ENCODE data around the gene TMIGD1. TPM values are rescaled to one million over a fixed set of nuclear protein-coding genes. Genes with fewer than 3 reads are reported as not detected.

The TMIGD1 gene
- total RNA-seq, 2 donors from 2014 or later: not detected

GRCh38 chr17:30300818-30301217 lies 33.0 kb downstream of the TMIGD1 start:
- no peak overlapping the region for H3K4me3 ChIP-seq
- peaks cover 0 to 6% of the 10 kb centered on the region in 2 donors for H3K4me1 ChIP-seq (ENCODE audit: control insufficient read depth in 1 of 2, low read depth in 2 of 2)
- H3K9me3 ChIP-seq: no peaks in the 10 kb centered on the region
- no peaks in the 10 kb centered on the region for H3K36me3 ChIP-seq
- ATAC-seq (ENCODE audit: insufficient number of reproducible peaks, low FRiP score, low read depth) (no peak), DNase-seq (ENCODE audit: low spot score) (no peak)
- no peak overlapping the region for H3K27ac ChIP-seq
- no peak for TF ChIP-seq CTCF (IDR thresholded peaks at IDR 0.05)
- no peaks in the 10 kb centered on the region for H3K27me3 ChIP-seq (replicated peaks; ENCODE audit: insufficient read depth)

GRCh38 chr17:30299000-30299399 lies 34.9 kb downstream of the TMIGD1 start:
- ATAC-seq (ENCODE audit: insufficient number of reproducible peaks, low FRiP score, low read depth): no peak
- Histone ChIP-seq H3K27ac (no peak overlapping the region), H3K9me3 (no peaks in the 10 kb centered on the region), H3K4me1 (ENCODE audit: control insufficient read depth in 1 of 2, low read depth in 2 of 2) (peaks cover 0 to 9% of the 10 kb centered on the region in 2 donors), H3K4me3 (no peak overlapping the region), H3K27me3 (replicated peaks; ENCODE audit: insufficient read depth) (no peaks in the 10 kb centered on the region), H3K36me3 (no peaks in the 10 kb centered on the region)
- no peak for TF ChIP-seq CTCF (IDR thresholded peaks at IDR 0.05)
- DNase-seq (ENCODE audit: low spot score): no peak

GRCh38 chr17:30297715-30298114 lies 36.1 kb downstream of the TMIGD1 start:
- H3K27ac ChIP-seq: no peak overlapping the region
- no peak for DNase-seq (ENCODE audit: low spot score)
- no peak for TF ChIP-seq CTCF (IDR thresholded peaks at IDR 0.05)

GRCh38 chr17:30296499-30297080 lies 37.3 kb downstream of the TMIGD1 start:
- ATAC-seq (ENCODE audit: insufficient number of reproducible peaks, low FRiP score, low read depth): peak; percentile 58
- Histone ChIP-seq H3K4me3 (no peak overlapping the region), H3K36me3 (no peaks in the 10 kb centered on the region), H3K9me3 (no peaks in the 10 kb centered on the region), H3K27me3 (replicated peaks; ENCODE audit: insufficient read depth) (no peaks in the 10 kb centered on the region), H3K4me1 (ENCODE audit: control insufficient read depth in 1 of 2, low read depth in 2 of 2) (peaks cover 0 to 9% of the 10 kb centered on the region in 2 donors), H3K27ac (peak overlapping the region; percentile 70 to 76)
- peak; percentile 19 for TF ChIP-seq CTCF (IDR thresholded peaks at IDR 0.05)
- no peak for DNase-seq (ENCODE audit: low spot score)

More at GRCh38 chr17:30297715-30298114, 36.1 kb downstream of the TMIGD1 start:
- ATAC-seq (ENCODE audit: insufficient number of reproducible peaks, low FRiP score, low read depth): no peak
- Histone ChIP-seq H3K9me3 (no peaks in the 10 kb centered on the region), H3K27me3 (replicated peaks; ENCODE audit: insufficient read depth) (no peaks in the 10 kb centered on the region), H3K36me3 (no peaks in the 10 kb centered on the region), H3K4me1 (ENCODE audit: control insufficient read depth in 1 of 2, low read depth in 2 of 2) (peaks cover 0 to 9% of the 10 kb centered on the region in 2 donors), H3K4me3 (no peak overlapping the region)

GRCh38 chr17:30292286-30292858 lies 41.5 kb downstream of the TMIGD1 start:
- no peak for TF ChIP-seq CTCF (IDR thresholded peaks at IDR 0.05)

More at GRCh38 chr17:30292286-30292858, 41.5 kb downstream of the TMIGD1 start:
- H3K36me3 ChIP-seq: peaks cover 3% of the 10 kb centered on the region
- peak; percentile 21 for ATAC-seq (ENCODE audit: insufficient number of reproducible peaks, low FRiP score, low read depth)
- H3K27ac ChIP-seq: peak overlapping the region; percentile 83 to 92
- H3K4me1 ChIP-seq (ENCODE audit: control insufficient read depth in 1 of 2, low read depth in 2 of 2): peaks cover 11 to 27% of the 10 kb centered on the region in 2 donors
- peak overlapping the region; percentile 76 for H3K4me3 ChIP-seq
- no peaks in the 10 kb centered on the region for H3K9me3 ChIP-seq
- no peak for DNase-seq (ENCODE audit: low spot score)
- H3K27me3 ChIP-seq (replicated peaks; ENCODE audit: insufficient read depth): no peaks in the 10 kb centered on the region

Data from thoracic aorta (tissue), 2 donors.